ENCODE results near the gene HMGN5. TPM values are rescaled to one million over a fixed set of nuclear protein-coding genes. Genes with fewer than 3 reads are reported as not detected.

Gene HMGN5
- total RNA-seq, 2 donors from 2014 or later, result 5.6 to 63.5 TPM

GRCh38 chrX:81201071-81201470 lies 642 bp downstream of the HMGN5 start:
- TF ChIP-seq POLR2A (IDR thresholded peaks at IDR 0.05), result no peak
- no peak for TF ChIP-seq POLR2AphosphoS5 (IDR thresholded peaks at IDR 0.05)
- TF ChIP-seq CTCF (IDR thresholded peaks at IDR 0.05), result no peak
- no peak for DNase-seq (ENCODE audit: low spot score)
- peak overlapping the region; percentile 43 to 46 for H3K4me3 ChIP-seq
- H3K27me3 ChIP-seq (replicated peaks; ENCODE audit: insufficient read depth), result no peaks in the 10 kb centered on the region
- H3K27ac ChIP-seq, result peak overlapping the region; percentile 65 to 75
- H3K4me1 ChIP-seq (replicated peaks), result no peaks in the 10 kb centered on the region
- 25% methylated on average over 1 of the region's 1 CpG for WGBS
- no peaks in the 10 kb centered on the region for H3K36me3 ChIP-seq
- intact Hi-C loops (cut with DNase I), result loop anchor here (10.0 kb wide), 1 partner anchor 64 kb away; no protein-coding TSS in a partner anchor
- H3K9me3 ChIP-seq, result no peaks in the 10 kb centered on the region

GRCh38 chrX:81195712-81196111 lies 6.0 kb downstream of the HMGN5 start:
- WGBS, result 17% methylated on average over 5 of the region's 5 CpGs
- TF ChIP-seq POLR2A (IDR thresholded peaks at IDR 0.05), result no peak
- peak in 2 of 4 experiments; percentile 10 to 54 for TF ChIP-seq CTCF (IDR thresholded peaks at IDR 0.05)
- Histone ChIP-seq H3K27me3 (replicated peaks; ENCODE audit: insufficient read depth) (no peaks in the 10 kb centered on the region), H3K27ac (no peak overlapping the region), H3K9me3 (no peaks in the 10 kb centered on the region), H3K36me3 (no peaks in the 10 kb centered on the region), H3K4me1 (replicated peaks) (no peaks in the 10 kb centered on the region), H3K4me3 (no peak overlapping the region)
- peak; percentile 6 for DNase-seq (ENCODE audit: low spot score)
- intact Hi-C loops (cut with DNase I), result no loop called here

- Histone ChIP-seq H3K4me3 (no peak overlapping the region), H3K27me3 (replicated peaks; ENCODE audit: insufficient read depth) (no peaks in the 10 kb centered on the region), H3K4me1 (replicated peaks) (no peaks in the 10 kb centered on the region), H3K9me3 (no peaks in the 10 kb centered on the region), H3K27ac (no peak overlapping the region), H3K36me3 (no peaks in the 10 kb centered on the region)
- WGBS, result 100% methylated on average over 2 of the region's 2 CpGs
- TF ChIP-seq POLR2AphosphoS5 (IDR thresholded peaks at IDR 0.05), result no peak
- no peak for TF ChIP-seq CTCF (IDR thresholded peaks at IDR 0.05)
- TF ChIP-seq POLR2A (IDR thresholded peaks at IDR 0.05), result no peak
- intact Hi-C loops (cut with DNase I), result no loop called here
- DNase-seq (ENCODE audit: low spot score), result no peak
These were observed 6.5 kb downstream of the HMGN5 start for GRCh38 chrX:81195259-81195658.

- Histone ChIP-seq H3K4me3 (no peak overlapping the region), H3K9me3 (no peaks in the 10 kb centered on the region), H3K4me1 (replicated peaks) (no peaks in the 10 kb centered on the region), H3K27me3 (replicated peaks; ENCODE audit: insufficient read depth) (no peaks in the 10 kb centered on the region), H3K36me3 (no peaks in the 10 kb centered on the region), H3K27ac (no peak overlapping the region)
- no peak for DNase-seq (ENCODE audit: low spot score)
- WGBS, result 12% methylated on average over 1 of the region's 1 CpG
- intact Hi-C loops (cut with DNase I), result loop anchor here (10.0 kb wide), 2 partner anchors 201 to 241 kb away; no protein-coding TSS in a partner anchor
- TF ChIP-seq POLR2AphosphoS5 (IDR thresholded peaks at IDR 0.05) (no peak), CTCF (IDR thresholded peaks at IDR 0.05) (peak in 2 of 4 experiments; percentile 21 to 33)
These were observed 27.4 kb downstream of the HMGN5 start for GRCh38 chrX:81174286-81174685.

GRCh38 chrX:81168391-81168790 lies 33.3 kb downstream of the HMGN5 start:
- intact Hi-C loops (cut with DNase I), result no loop called here
- H3K27ac ChIP-seq, result no peak overlapping the region
- H3K36me3 ChIP-seq, result no peaks in the 10 kb centered on the region
- no peak for TF ChIP-seq CTCF (IDR thresholded peaks at IDR 0.05)
- no peak for TF ChIP-seq POLR2A (IDR thresholded peaks at IDR 0.05)
- no peaks in the 10 kb centered on the region for H3K27me3 ChIP-seq (replicated peaks; ENCODE audit: insufficient read depth)
- no peak overlapping the region for H3K4me3 ChIP-seq
- H3K4me1 ChIP-seq (replicated peaks), result no peaks in the 10 kb centered on the region
- DNase-seq (ENCODE audit: low spot score), result no peak
- WGBS, result 98% methylated on average over 3 of the region's 3 CpGs
- no peaks in the 10 kb centered on the region for H3K9me3 ChIP-seq

Data from prostate gland (tissue), 2 donors.